SK-N-SH treated with all-trans-retinoic acid at 6 μM for 48 hours (cell line): ENCODE data around the gene IL17RB.
A peak's percentile ranks its signal among the peaks of the same experiment; 100 is the strongest.

Experiments
- ATAC-seq: fragments of 200-7000 bp; cut with Tn5 transposase; 3 replicates; pipeline ENCODE4 v1.9.1; 2020; ENCODE audit warnings: mild to moderate bottlenecking, moderate library complexity
- ARNTL ChIP-seq: fragments of 450-650 bp; formaldehyde crosslinking; IDR thresholded peaks from 2 replicates; pipeline ENCODE4 v1.5.0; 2020; ENCODE audit warnings: low read depth, mild to moderate bottlenecking, moderate library complexity, borderline replicate concordance
- BACH2 ChIP-seq: fragments of 250-450 bp; sonication (Bioruptor Pico); IDR thresholded peaks from 2 replicates; pipeline ENCODE4 v1.9.0; 2021; ENCODE audit warnings: mild to moderate bottlenecking, borderline replicate concordance
- CSDC2 ChIP-seq: fragments of 250-450 bp; sonication (Bioruptor Pico); IDR thresholded peaks from 2 replicates; pipeline ENCODE4 v1.5.0; 2020; ENCODE audit warnings: mild to moderate bottlenecking, moderate library complexity
- GLIS3 ChIP-seq: fragments of 250-450 bp; sonication (Bioruptor Pico); IDR thresholded peaks from 2 replicates; pipeline ENCODE4 v1.5.0; 2020; ENCODE audit warnings: mild to moderate bottlenecking, moderate library complexity
- OSR1 ChIP-seq: fragments of 250-450 bp; sonication (Bioruptor Pico); IDR thresholded peaks from 2 replicates; pipeline ENCODE4 v1.8.0; 2022; ENCODE audit warnings: moderate library complexity, mild to moderate bottlenecking, inconsistent platforms
- RARB ChIP-seq: fragments of 250-450 bp; sonication (Bioruptor Pico); IDR thresholded peaks from 2 replicates; pipeline ENCODE4 v1.8.0; 2021; ENCODE audit warnings: mild to moderate bottlenecking, moderate library complexity
- SNAI2 ChIP-seq: fragments of 250-450 bp; sonication (Bioruptor Pico); IDR thresholded peaks from 2 replicates; pipeline ENCODE4 v1.5.0; 2020; ENCODE audit warnings: mild to moderate bottlenecking, moderate library complexity
- TOX ChIP-seq: fragments of 250-450 bp; sonication (Bioruptor Pico); IDR thresholded peaks from 2 replicates; pipeline ENCODE4 v1.8.0; 2021; ENCODE audit warnings: mild to moderate bottlenecking, moderate library complexity, borderline replicate concordance
- ZFP3 ChIP-seq: fragments of 250-450 bp; sonication (Bioruptor Pico); IDR thresholded peaks from 2 replicates; pipeline ENCODE4 v1.5.0; 2020; ENCODE audit warnings: mild to moderate bottlenecking, moderate library complexity
- ZNF8 ChIP-seq: fragments of 450-650 bp; formaldehyde crosslinking; IDR thresholded peaks from 2 replicates; pipeline ENCODE4 v1.5.0; 2020; ENCODE audit warnings: mild to moderate bottlenecking, moderate library complexity
- TF ChIP-seq, protein P1 (sequence below): fragments of 250-450 bp; sonication (Bioruptor Pico); IDR thresholded peaks from 2 replicates; pipeline ENCODE4 v1.5.1; 2021; ENCODE audit warnings: mild to moderate bottlenecking, moderate library complexity
- TF ChIP-seq, protein P2 (sequence below): fragments of 250-450 bp; sonication (Bioruptor Pico); IDR thresholded peaks from 2 replicates; pipeline ENCODE4 v1.5.0; 2020; ENCODE audit warnings: mild to moderate bottlenecking, moderate library complexity
- TF ChIP-seq, protein P3 (sequence below): fragments of 250-450 bp; sonication (Bioruptor Pico); IDR thresholded peaks from 2 replicates; pipeline ENCODE4 v1.8.0; 2020; ENCODE audit warnings: mild to moderate bottlenecking, moderate library complexity, borderline replicate concordance
- TF ChIP-seq, protein P4 (sequence below): fragments of 250-450 bp; sonication (Bioruptor Pico); IDR thresholded peaks from 2 replicates; pipeline ENCODE4 v1.5.1; 2020; ENCODE audit warnings: low read depth, mild to moderate bottlenecking, moderate library complexity

The IL17RB gene

DNA sequence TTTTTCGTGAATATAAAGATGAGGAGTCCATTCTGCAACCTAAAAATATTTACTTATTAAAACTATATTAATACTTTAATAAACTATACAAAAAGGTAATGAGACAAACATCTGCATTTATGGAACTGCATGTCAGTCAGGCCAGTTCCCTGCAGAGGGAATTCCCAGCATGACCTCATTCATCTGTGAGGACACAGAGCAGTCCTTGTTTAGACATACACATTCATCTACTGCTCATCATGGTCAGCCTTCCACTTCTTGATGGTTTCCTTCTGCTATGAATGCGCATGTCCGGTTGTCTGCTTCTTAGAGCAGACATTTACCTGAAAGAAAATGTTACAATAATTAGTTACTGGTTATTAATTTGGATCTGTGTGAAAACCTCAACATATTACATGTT is 38.9 kb downstream of the IL17RB start:
- TF ChIP-seq, protein P1, sequence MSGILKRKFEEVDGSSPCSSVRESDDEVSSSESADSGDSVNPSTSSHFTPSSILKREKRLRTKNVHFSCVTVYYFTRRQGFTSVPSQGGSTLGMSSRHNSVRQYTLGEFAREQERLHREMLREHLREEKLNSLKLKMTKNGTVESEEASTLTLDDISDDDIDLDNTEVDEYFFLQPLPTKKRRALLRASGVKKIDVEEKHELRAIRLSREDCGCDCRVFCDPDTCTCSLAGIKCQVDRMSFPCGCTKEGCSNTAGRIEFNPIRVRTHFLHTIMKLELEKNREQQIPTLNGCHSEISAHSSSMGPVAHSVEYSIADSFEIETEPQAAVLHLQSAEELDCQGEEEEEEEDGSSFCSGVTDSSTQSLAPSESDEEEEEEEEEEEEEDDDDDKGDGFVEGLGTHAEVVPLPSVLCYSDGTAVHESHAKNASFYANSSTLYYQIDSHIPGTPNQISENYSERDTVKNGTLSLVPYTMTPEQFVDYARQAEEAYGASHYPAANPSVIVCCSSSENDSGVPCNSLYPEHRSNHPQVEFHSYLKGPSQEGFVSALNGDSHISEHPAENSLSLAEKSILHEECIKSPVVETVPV = no peak
- no peak for TF ChIP-seq BACH2 (CRISPR knock-in tag)
- TF ChIP-seq OSR1 (CRISPR knock-in tag) = no peak
- ATAC-seq = no peak

DNA sequence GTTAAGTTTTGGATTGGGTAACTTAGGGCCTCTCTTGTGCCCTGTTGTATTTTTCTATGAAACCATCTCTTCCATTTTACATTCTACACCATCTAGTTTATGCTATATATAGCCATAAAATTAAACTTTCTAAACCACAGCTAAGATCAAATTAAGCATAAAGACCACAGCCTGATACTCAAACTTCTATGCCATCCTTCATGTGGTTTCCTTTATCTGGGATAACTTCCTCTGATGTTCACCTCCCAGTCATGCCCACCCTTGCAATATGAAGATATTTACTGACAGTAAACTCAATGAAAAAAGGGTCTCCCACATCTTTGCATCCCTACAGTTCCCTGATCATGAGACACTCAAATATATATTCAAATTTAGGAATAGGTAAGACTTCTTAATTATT is 41.1 kb downstream of the IL17RB start:
- TF ChIP-seq, protein P2, sequence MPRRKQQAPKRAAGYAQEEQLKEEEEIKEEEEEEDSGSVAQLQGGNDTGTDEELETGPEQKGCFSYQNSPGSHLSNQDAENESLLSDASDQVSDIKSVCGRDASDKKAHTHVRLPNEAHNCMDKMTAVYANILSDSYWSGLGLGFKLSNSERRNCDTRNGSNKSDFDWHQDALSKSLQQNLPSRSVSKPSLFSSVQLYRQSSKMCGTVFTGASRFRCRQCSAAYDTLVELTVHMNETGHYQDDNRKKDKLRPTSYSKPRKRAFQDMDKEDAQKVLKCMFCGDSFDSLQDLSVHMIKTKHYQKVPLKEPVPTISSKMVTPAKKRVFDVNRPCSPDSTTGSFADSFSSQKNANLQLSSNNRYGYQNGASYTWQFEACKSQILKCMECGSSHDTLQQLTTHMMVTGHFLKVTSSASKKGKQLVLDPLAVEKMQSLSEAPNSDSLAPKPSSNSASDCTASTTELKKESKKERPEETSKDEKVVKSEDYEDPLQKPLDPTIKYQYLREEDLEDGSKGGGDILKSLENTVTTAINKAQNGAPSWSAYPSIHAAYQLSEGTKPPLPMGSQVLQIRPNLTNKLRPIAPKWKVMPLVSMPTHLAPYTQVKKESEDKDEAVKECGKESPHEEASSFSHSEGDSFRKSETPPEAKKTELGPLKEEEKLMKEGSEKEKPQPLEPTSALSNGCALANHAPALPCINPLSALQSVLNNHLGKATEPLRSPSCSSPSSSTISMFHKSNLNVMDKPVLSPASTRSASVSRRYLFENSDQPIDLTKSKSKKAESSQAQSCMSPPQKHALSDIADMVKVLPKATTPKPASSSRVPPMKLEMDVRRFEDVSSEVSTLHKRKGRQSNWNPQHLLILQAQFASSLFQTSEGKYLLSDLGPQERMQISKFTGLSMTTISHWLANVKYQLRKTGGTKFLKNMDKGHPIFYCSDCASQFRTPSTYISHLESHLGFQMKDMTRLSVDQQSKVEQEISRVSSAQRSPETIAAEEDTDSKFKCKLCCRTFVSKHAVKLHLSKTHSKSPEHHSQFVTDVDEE (CRISPR knock-in tag) = no peak
- TF ChIP-seq ZNF8 (CRISPR knock-in tag) (no peak), RARB (CRISPR knock-in tag) (no peak), ZFP3 (CRISPR knock-in tag) (no peak)
- TF ChIP-seq, protein P3, sequence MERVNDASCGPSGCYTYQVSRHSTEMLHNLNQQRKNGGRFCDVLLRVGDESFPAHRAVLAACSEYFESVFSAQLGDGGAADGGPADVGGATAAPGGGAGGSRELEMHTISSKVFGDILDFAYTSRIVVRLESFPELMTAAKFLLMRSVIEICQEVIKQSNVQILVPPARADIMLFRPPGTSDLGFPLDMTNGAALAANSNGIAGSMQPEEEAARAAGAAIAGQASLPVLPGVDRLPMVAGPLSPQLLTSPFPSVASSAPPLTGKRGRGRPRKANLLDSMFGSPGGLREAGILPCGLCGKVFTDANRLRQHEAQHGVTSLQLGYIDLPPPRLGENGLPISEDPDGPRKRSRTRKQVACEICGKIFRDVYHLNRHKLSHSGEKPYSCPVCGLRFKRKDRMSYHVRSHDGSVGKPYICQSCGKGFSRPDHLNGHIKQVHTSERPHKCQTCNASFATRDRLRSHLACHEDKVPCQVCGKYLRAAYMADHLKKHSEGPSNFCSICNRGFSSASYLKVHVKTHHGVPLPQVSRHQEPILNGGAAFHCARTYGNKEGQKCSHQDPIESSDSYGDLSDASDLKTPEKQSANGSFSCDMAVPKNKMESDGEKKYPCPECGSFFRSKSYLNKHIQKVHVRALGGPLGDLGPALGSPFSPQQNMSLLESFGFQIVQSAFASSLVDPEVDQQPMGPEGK (CRISPR knock-in tag) = no peak
- ATAC-seq = no peak

DNA sequence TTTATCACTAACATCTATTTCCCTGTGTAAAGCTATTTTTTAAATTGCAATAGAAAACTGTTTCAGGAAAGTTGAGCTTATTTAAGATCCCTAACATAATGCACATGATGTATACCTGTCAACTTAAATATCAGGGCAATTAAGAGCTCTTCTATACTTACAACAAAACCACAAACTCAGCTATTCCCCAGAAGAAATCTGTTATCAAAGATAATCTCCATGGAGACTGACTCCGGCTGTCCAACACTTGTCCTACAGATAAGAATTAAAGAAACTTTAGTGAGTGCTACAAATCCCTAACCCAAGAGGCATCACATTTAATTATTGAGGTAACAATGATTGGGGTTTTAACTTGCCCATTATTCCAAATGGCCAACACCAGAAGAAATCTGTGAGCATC is 41.9 kb downstream of the IL17RB start:
- ATAC-seq = no peak
- TF ChIP-seq ARNTL (no peak), CSDC2 (CRISPR knock-in tag) (no peak)

DNA sequence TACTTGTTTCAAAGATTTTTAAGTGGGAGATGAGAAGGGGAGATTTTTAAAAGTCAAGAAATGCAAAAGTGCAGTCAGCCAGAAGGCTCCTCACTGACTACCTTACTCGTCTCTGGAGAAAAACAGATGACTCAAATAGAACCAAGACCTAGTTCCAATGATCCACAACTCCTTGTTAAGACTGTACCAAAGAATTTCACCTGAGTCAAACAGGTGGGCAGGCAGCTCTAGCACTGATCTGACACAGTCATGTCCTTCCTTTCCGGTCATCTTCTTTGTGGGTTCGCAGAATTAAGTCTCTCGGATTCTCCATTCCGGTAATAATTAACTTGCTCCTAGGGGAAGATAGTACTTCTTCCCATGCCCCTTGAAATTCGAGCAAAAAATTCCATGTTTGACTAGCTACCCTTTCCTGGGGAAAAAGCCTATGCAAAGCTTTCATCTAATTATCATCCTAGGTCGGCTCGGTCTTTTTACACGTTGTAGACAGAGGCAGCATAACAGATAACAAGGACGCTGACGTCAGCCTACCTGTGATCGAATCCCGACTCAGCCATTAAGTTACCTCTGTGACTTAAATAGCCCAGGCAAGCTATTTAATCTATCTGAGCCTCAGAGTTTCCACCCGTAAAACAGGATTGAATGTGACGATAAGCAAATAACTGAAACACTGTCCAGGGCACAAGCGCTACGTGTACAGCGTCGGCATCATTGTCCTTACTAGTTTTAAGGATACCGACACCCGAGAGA is 44.5 kb downstream of the IL17RB start:
- TF ChIP-seq TOX (CRISPR knock-in tag) (no peak), SNAI2 (CRISPR knock-in tag) (no peak)
- TF ChIP-seq, protein P2 (CRISPR knock-in tag) = no peak
- ATAC-seq = peak; percentile 35

DNA sequence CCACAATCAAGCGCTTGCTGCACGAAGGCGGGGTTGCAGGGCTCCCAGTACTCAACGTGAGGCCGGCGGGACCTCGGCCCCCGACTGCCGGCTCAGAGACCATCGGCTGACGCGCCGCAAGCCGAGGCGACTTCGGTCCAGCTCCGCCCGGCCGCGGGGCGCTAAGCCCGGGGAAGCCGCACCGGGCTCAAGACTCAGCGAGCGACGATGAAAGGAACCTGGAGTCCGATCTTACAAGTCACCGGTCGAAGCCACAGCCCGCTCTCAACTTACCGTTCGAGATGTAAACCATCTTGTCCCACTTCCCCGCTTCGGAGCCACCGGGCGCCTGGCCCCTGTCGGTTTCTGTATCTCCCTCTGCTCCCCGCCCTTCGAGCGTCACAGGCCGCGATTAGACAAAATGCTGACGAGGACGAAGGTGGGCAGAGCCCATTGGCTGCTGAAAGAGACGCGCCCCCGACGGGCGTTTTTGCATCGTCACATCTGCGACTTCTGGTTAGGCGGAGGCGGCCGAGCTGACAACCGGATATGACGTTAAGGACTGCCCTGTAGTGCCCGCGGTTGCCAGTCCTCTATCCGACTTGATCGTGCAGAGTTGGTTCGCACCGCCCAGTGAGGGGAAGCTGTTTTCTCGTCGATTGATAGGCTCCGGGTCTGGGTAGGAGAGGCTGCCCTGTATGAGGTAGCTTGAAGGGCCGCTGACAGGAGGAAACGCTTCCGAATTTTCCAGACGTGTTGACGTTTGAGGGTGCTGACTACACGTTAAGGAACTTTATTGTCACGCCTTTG is 45.3 kb downstream of the IL17RB start, which contains the start of gene SELENOK:
SELENOK (minus strand) TSS at position 363 of the 789 bp plus-strand sequence.
- TF ChIP-seq CSDC2 (CRISPR knock-in tag) = peak; percentile 72; the same call in 1 of the 2 replicates
- TF ChIP-seq, protein P4, sequence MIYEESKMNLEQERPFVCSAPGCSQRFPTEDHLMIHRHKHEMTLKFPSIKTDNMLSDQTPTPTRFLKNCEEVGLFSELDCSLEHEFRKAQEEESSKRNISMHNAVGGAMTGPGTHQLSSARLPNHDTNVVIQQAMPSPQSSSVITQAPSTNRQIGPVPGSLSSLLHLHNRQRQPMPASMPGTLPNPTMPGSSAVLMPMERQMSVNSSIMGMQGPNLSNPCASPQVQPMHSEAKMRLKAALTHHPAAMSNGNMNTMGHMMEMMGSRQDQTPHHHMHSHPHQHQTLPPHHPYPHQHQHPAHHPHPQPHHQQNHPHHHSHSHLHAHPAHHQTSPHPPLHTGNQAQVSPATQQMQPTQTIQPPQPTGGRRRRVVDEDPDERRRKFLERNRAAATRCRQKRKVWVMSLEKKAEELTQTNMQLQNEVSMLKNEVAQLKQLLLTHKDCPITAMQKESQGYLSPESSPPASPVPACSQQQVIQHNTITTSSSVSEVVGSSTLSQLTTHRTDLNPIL = no peak
- TF ChIP-seq GLIS3 (CRISPR knock-in tag) = 0 out of 2 replicates have a peak, but pooled peaks have one; percentile 23
- TF ChIP-seq, protein P3 (CRISPR knock-in tag) = no peak
- TF ChIP-seq, protein P2 (CRISPR knock-in tag) = peak; percentile 73; the same call in 1 of the 2 replicates
- peak; percentile 99 for ATAC-seq
